Karpas-422 (cell line): ENCODE measurements around the gene BACE1-AS. TPM values are rescaled to one million over a fixed set of nuclear protein-coding genes. Genes with fewer than 3 reads are reported as not detected.
"Not testable (repeated sequence)": the region's sequence is repeated elsewhere in the genome, so short reads cannot be mapped to it uniquely, and the experiment has no call there.

Experiments
- DNase-seq: peaks from one replicate; pipeline ENCODE4 v3.0.0-alpha.2; 2015
- H2AFZ ChIP-seq: fragments of 200-600 bp; sonication (generic); 2 replicates; pipeline ENCODE4 v1.6.1; 2014; ENCODE audit warnings: antibody characterized with exemption, low read length, mixed read lengths
- H3K27ac ChIP-seq: fragments of 200-600 bp; sonication (generic); 2 replicates; pipeline ENCODE4 v1.5.1; 2014; ENCODE audit warnings: mild to moderate bottlenecking, low read length, moderate library complexity
- H3K27me3 ChIP-seq: fragments of 200-600 bp; sonication (generic); 2 replicates; pipeline ENCODE4 v1.6.1; 2014; ENCODE audit warnings: low read length, mixed read lengths
- H3K36me3 ChIP-seq: fragments of 200-600 bp; sonication (generic); 2 replicates; pipeline ENCODE4 v1.6.1; 2014; ENCODE audit warnings: low read length, mixed read lengths; ENCODE audit not compliant: insufficient read depth
- H3K4me1 ChIP-seq: fragments of 200-600 bp; sonication (generic); 2 replicates; pipeline ENCODE4 v1.6.1; 2014; ENCODE audit warnings: mild to moderate bottlenecking, low read length, mixed read lengths
- H3K4me2 ChIP-seq: fragments of 200-600 bp; sonication (generic); 2 replicates; pipeline ENCODE4 v1.6.1; 2014; ENCODE audit warnings: low read length, low read depth, mild to moderate bottlenecking; ENCODE audit not compliant: poor library complexity, severe bottlenecking
- H3K4me3 ChIP-seq: fragments of 200-600 bp; sonication (generic); 2 replicates; pipeline ENCODE4 v1.5.1; 2014; ENCODE audit warnings: mild to moderate bottlenecking, antibody characterized with exemption, low read length, mixed read lengths
- H3K79me2 ChIP-seq: fragments of 200-600 bp; sonication (generic); 2 replicates; pipeline ENCODE4 v1.6.1; 2014; ENCODE audit warnings: mild to moderate bottlenecking, low read length, mixed read lengths
- H3K9ac ChIP-seq: fragments of 200-600 bp; sonication (generic); 2 replicates; pipeline ENCODE4 v1.6.0; 2014; ENCODE audit warnings: low read length
- H3K9me2 ChIP-seq: fragments of 200-600 bp; sonication (generic), shearing (Covaris generic); replicated peaks from 2 replicates; pipeline ENCODE4 v1.6.0; 2014; ENCODE audit warnings: mild to moderate bottlenecking, low read length, moderate library complexity; ENCODE audit not compliant: insufficient read depth
- H3K9me3 ChIP-seq: fragments of 300-700, 200-600 bp; sonication (generic); 2 replicates; pipeline ENCODE4 v1.6.1; 2014; ENCODE audit warnings: low read length, mixed read lengths
- H4K20me1 ChIP-seq: fragments of 200-600 bp; sonication (generic); 2 replicates; pipeline ENCODE4 v1.6.1; 2014; ENCODE audit warnings: mild to moderate bottlenecking, antibody characterized with exemption, low read length, low read depth; ENCODE audit not compliant: insufficient read depth
- total RNA-seq: library from RNA; depleted of rRNA; stranded (reverse); fragments of >200 nt; shearing (Covaris generic); gene quantifications from 2 replicates; pipeline ENCODE4 v1.2.3, GENCODE V29; 2014; ENCODE audit warnings: low replicate concordance

Gene BACE1-AS
- total RNA-seq, 1 experiment from 2014 or later: 2.9 TPM

GRCh38 chr11:117264624-117265323, 26.4 kb upstream of the BACE1-AS start:
- H3K9me2 ChIP-seq, H3K9me3 ChIP-seq: not testable (repeated sequence)

GRCh38 chr11:117265745-117266144, 25.4 kb upstream of the BACE1-AS start:
- H3K9me3 ChIP-seq: no peaks in the 10 kb centered on the region
- no peaks in the 10 kb centered on the region for H3K36me3 ChIP-seq
- no peaks in the 10 kb centered on the region for H3K79me2 ChIP-seq
- H4K20me1 ChIP-seq: no peaks in the 10 kb centered on the region
- no peak overlapping the region for H3K4me2 ChIP-seq
- H3K27ac ChIP-seq: no peak overlapping the region
- DNase-seq: no peak
- H3K27me3 ChIP-seq: no peaks in the 10 kb centered on the region
- no peaks in the 10 kb centered on the region for H3K4me1 ChIP-seq
- no peak overlapping the region for H2AFZ ChIP-seq
- no peak overlapping the region for H3K4me3 ChIP-seq
- H3K9ac ChIP-seq: no peak overlapping the region
- no peaks in the 10 kb centered on the region for H3K9me2 ChIP-seq

More at GRCh38 chr11:117264624-117265323, 26.4 kb upstream of the BACE1-AS start:
- not testable (repeated sequence) for H3K4me2 ChIP-seq, H2AFZ ChIP-seq, H3K36me3 ChIP-seq, H3K79me2 ChIP-seq, H3K4me3 ChIP-seq, DNase-seq, H3K9ac ChIP-seq, H4K20me1 ChIP-seq, H3K27ac ChIP-seq, H3K4me1 ChIP-seq, H3K27me3 ChIP-seq

- H3K9me2 ChIP-seq: no peaks in the 10 kb centered on the region
- no peak overlapping the region for H2AFZ ChIP-seq
- H3K4me3 ChIP-seq: no peak overlapping the region
- no peaks in the 10 kb centered on the region for H3K79me2 ChIP-seq
- no peak overlapping the region for H3K9ac ChIP-seq
- no peak overlapping the region for H3K4me2 ChIP-seq
- no peaks in the 10 kb centered on the region for H3K4me1 ChIP-seq
- H3K27me3 ChIP-seq: no peaks in the 10 kb centered on the region
- no peak overlapping the region for H3K27ac ChIP-seq
- H4K20me1 ChIP-seq: no peaks in the 10 kb centered on the region
- no peaks in the 10 kb centered on the region for H3K36me3 ChIP-seq
- H3K9me3 ChIP-seq: no peaks in the 10 kb centered on the region
- DNase-seq: no peak
Measured at GRCh38 chr11:117269856-117270255, 21.3 kb upstream of the BACE1-AS start.

GRCh38 chr11:117271208-117271607, 19.9 kb upstream of the BACE1-AS start:
- DNase-seq: no peak

GRCh38 chr11:117272175-117272574, 19.0 kb upstream of the BACE1-AS start:
- not testable (repeated sequence) for H4K20me1 ChIP-seq, H3K79me2 ChIP-seq, H3K9ac ChIP-seq

More at GRCh38 chr11:117271208-117271607, 19.9 kb upstream of the BACE1-AS start:
- Histone ChIP-seq H3K27ac (no peak overlapping the region), H3K27me3 (no peaks in the 10 kb centered on the region), H3K9me3 (no peaks in the 10 kb centered on the region), H4K20me1 (no peaks in the 10 kb centered on the region), H3K9ac (no peak overlapping the region), H3K4me3 (no peak overlapping the region), H3K36me3 (no peaks in the 10 kb centered on the region), H3K9me2 (no peaks in the 10 kb centered on the region), H3K79me2 (no peaks in the 10 kb centered on the region), H2AFZ (no peak overlapping the region), H3K4me2 (no peak overlapping the region), H3K4me1 (no peaks in the 10 kb centered on the region)

DNA sequence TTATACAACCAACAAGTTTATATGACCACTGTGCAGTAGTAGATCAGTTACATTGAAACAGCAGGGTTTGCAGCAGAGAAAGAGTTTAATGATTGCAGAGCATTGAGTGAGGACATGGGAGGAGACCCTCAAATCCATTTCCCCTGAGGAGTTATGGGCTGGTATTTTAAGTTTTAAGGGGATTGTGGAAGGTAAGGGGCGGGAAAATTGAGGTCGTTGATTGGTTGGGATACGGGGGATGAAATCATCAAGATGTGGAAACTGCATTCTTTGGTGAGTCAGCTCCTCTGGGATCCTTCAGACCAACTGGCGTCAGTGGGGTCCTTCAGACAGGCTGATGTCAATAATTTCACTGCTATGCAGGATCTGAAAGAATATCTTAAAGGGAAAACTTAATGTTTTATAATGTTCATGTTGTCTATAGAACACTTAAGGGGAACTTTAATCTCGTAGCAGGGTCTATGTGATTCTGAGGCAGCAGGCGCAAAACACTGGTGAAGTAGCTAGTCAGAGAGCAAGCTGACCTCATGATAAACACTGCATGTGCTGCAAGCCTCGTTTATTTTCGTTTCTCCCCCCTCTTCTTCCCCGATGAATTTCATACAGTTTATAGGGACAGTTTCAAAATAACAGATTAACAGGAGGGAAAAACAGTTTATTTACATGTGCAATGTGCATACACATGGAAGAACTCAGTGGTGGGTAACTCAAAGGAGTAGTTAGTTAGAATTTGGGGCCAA, 17.4 kb upstream of the BACE1-AS start:
- H3K9ac ChIP-seq: no peak overlapping the region
- H3K79me2 ChIP-seq: no peaks in the 10 kb centered on the region
- DNase-seq: no peak
- no peak overlapping the region for H3K27ac ChIP-seq
- H3K4me2 ChIP-seq: no peak overlapping the region
- no peaks in the 10 kb centered on the region for H3K9me2 ChIP-seq
- H3K36me3 ChIP-seq: no peaks in the 10 kb centered on the region
- no peak overlapping the region for H2AFZ ChIP-seq
- no peaks in the 10 kb centered on the region for H4K20me1 ChIP-seq
- H3K4me1 ChIP-seq: no peaks in the 10 kb centered on the region
- H3K27me3 ChIP-seq: no peaks in the 10 kb centered on the region
- no peak overlapping the region for H3K4me3 ChIP-seq
- no peaks in the 10 kb centered on the region for H3K9me3 ChIP-seq

More at GRCh38 chr11:117272175-117272574, 19.0 kb upstream of the BACE1-AS start:
- not testable (repeated sequence) for H2AFZ ChIP-seq, H3K36me3 ChIP-seq, H3K27me3 ChIP-seq, H3K27ac ChIP-seq, H3K4me2 ChIP-seq, DNase-seq, H3K4me3 ChIP-seq, H3K4me1 ChIP-seq, H3K9me3 ChIP-seq, H3K9me2 ChIP-seq

DNA sequence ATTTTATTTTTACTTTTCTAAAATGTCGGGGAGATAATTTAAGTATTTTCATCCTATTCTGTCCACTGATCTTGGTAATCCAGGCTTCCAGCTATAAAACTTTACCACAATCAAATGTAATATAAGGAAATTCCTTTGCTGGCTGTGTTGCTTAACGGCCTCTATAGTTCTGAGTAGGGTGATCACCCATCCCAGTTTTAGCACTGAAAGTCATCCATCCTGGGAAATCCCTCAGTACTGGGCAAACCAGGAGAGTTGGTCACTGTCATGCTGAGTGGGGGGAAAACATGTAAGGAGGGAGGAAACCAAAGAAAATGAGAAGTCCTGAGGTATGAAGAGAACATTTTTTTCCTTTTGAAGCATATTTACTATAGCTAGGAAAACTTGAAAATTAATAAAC, 12.8 kb upstream of the BACE1-AS start:
- no peaks in the 10 kb centered on the region for H3K79me2 ChIP-seq
- H3K4me3 ChIP-seq: no peak overlapping the region
- no peaks in the 10 kb centered on the region for H3K36me3 ChIP-seq
- no peaks in the 10 kb centered on the region for H3K27me3 ChIP-seq
- H3K4me2 ChIP-seq: no peak overlapping the region
- no peak overlapping the region for H3K9ac ChIP-seq
- no peak overlapping the region for H2AFZ ChIP-seq
- no peaks in the 10 kb centered on the region for H3K4me1 ChIP-seq
- no peaks in the 10 kb centered on the region for H3K9me2 ChIP-seq
- no peak overlapping the region for H3K27ac ChIP-seq
- H3K9me3 ChIP-seq: no peaks in the 10 kb centered on the region
- DNase-seq: no peak
- H4K20me1 ChIP-seq: no peaks in the 10 kb centered on the region

GRCh38 chr11:117279711-117280376, 11.3 kb upstream of the BACE1-AS start:
- H3K27ac ChIP-seq: no peak overlapping the region
- H3K9me2 ChIP-seq: no peaks in the 10 kb centered on the region
- H2AFZ ChIP-seq: no peak overlapping the region
- H3K27me3 ChIP-seq: no peaks in the 10 kb centered on the region
- no peaks in the 10 kb centered on the region for H4K20me1 ChIP-seq
- no peak overlapping the region for H3K4me2 ChIP-seq
- H3K9ac ChIP-seq: no peak overlapping the region
- H3K4me3 ChIP-seq: no peak overlapping the region
- no peaks in the 10 kb centered on the region for H3K4me1 ChIP-seq
- DNase-seq: no peak
- H3K9me3 ChIP-seq: no peaks in the 10 kb centered on the region
- H3K79me2 ChIP-seq: no peaks in the 10 kb centered on the region
- H3K36me3 ChIP-seq: no peaks in the 10 kb centered on the region
